Measurements from ENCODE around the gene DYNLT4.

DNA sequence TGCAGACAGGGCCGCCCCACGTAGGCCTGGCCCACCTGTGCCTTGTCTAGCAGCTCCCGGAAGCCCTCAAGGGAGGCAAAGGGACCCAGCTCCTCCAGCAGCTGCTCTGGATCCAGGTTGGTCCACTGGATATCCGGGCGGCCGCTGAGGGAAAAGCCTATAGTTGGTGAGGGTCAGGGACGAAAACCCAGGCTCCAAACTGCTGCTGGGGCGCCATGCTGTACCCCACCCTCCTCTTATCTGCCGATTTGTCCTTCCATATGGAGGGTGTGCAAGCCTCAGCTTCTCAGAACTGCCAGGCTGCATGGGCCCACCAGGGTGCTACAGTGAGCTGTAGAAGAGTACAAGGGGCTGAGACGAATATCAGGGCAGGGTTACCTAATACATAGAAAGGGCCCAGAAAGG, 23.8 kb upstream of the DYNLT4 start:
- TF ChIP-seq, protein P1, sequence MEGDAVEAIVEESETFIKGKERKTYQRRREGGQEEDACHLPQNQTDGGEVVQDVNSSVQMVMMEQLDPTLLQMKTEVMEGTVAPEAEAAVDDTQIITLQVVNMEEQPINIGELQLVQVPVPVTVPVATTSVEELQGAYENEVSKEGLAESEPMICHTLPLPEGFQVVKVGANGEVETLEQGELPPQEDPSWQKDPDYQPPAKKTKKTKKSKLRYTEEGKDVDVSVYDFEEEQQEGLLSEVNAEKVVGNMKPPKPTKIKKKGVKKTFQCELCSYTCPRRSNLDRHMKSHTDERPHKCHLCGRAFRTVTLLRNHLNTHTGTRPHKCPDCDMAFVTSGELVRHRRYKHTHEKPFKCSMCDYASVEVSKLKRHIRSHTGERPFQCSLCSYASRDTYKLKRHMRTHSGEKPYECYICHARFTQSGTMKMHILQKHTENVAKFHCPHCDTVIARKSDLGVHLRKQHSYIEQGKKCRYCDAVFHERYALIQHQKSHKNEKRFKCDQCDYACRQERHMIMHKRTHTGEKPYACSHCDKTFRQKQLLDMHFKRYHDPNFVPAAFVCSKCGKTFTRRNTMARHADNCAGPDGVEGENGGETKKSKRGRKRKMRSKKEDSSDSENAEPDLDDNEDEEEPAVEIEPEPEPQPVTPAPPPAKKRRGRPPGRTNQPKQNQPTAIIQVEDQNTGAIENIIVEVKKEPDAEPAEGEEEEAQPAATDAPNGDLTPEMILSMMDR (IDR thresholded peaks at IDR 0.05): no peak
- TF ChIP-seq POLR2A (IDR thresholded peaks at IDR 0.05): no peak
- no peak for TF ChIP-seq EP300 (IDR thresholded peaks at IDR 0.05)

Measured in tibial nerve (tissue), 4 donors.